HL-60 (cell line): Measurements from ENCODE around the gene RAD51.

ENCODE experiments used
- DNase-seq, 2 experiments: peaks; one replicate each; pipeline ENCODE4 v3.0.0-alpha.2; 2010 to 2020; ENCODE audit warnings: low read depth in 1 of 2, low spot score in 1 of 2
- H3K27ac ChIP-seq: fragments of 250-450 bp; sonication (Bioruptor Pico); replicated peaks from 2 replicates; pipeline ENCODE4 v1.5.1; 2020; ENCODE audit warnings: mild to moderate bottlenecking, moderate library complexity
- H3K27me3 ChIP-seq: fragments of 250-450 bp; sonication (Bioruptor Pico); 2 replicates; pipeline ENCODE4 v1.5.1; 2021; ENCODE audit warnings: mild to moderate bottlenecking, moderate library complexity; ENCODE audit not compliant: insufficient read depth, poor library complexity, severe bottlenecking
- H3K4me3 ChIP-seq: replicated peaks from 2 replicates; pipeline ENCODE4 v1.5.1; 2011; ENCODE audit warnings: mild to moderate bottlenecking, control low read depth, low read length; ENCODE audit not compliant: insufficient read depth
- CTCF ChIP-seq: IDR thresholded peaks from one replicate; pipeline ENCODE4 v1.5.1; 2011; ENCODE audit warnings: low read length, control low read depth, inconsistent platforms; ENCODE audit not compliant: insufficient read depth
- GABPA ChIP-seq: IDR thresholded peaks from 2 replicates; pipeline ENCODE4 v1.6.1; 2012; ENCODE audit warnings: low read depth
- POLR2AphosphoS5 ChIP-seq: IDR thresholded peaks from 2 replicates; pipeline ENCODE4 v1.6.1; 2012; ENCODE audit warnings: low read depth
- REST ChIP-seq: IDR thresholded peaks from 2 replicates; pipeline ENCODE4 v1.6.1; 2012; ENCODE audit warnings: low read depth; ENCODE audit not compliant: insufficient replicate concordance
- SPI1 ChIP-seq: IDR thresholded peaks from 2 replicates; pipeline ENCODE4 v1.6.1; 2012; ENCODE audit warnings: low read depth, mild to moderate bottlenecking, borderline replicate concordance

The RAD51 gene

GRCh38 chr15:40766906-40767837, 72.2 kb downstream of the RAD51 start:
- H3K4me3 ChIP-seq = no peak overlapping the region

GRCh38 chr15:40767838-40768500, 73.0 kb downstream of the RAD51 start:
- TF ChIP-seq CTCF (no peak), GABPA (no peak), POLR2AphosphoS5 (no peak), REST (no peak), SPI1 (no peak)
- peak overlapping the region; percentile 70 for H3K27ac ChIP-seq
- H3K27me3 ChIP-seq = no peaks in the 10 kb centered on the region
- H3K4me3 ChIP-seq = no peak overlapping the region
- DNase-seq = no peak

More at GRCh38 chr15:40766906-40767837, 72.2 kb downstream of the RAD51 start:
- DNase-seq = no peak
- TF ChIP-seq SPI1 (no peak), GABPA (no peak), POLR2AphosphoS5 (0 out of 2 replicates have a peak, but pooled peaks have one; percentile 3)
- Histone ChIP-seq H3K27me3 (no peaks in the 10 kb centered on the region), H3K27ac (no peak overlapping the region)

GRCh38 chr15:40768521-40769273, 73.7 kb downstream of the RAD51 start:
- no peaks in the 10 kb centered on the region for H3K27me3 ChIP-seq
- DNase-seq = peak; percentile 58 to 68
- H3K4me3 ChIP-seq = peak overlapping the region; percentile 11
- peak; percentile 85 for TF ChIP-seq SPI1
- TF ChIP-seq POLR2AphosphoS5 = 0 out of 2 replicates have a peak, but pooled peaks have one; percentile 33
- TF ChIP-seq GABPA = peak; percentile 71
- no peak for TF ChIP-seq CTCF
- TF ChIP-seq REST = no peak
- peak overlapping the region; percentile 70 for H3K27ac ChIP-seq
